RPMI8226 (cell line): ENCODE results near the gene CAV1.

ENCODE experiments used
- DNase-seq: peaks from one replicate; pipeline ENCODE4 v3.0.0-alpha.2; 2015

The CAV1 gene

DNA sequence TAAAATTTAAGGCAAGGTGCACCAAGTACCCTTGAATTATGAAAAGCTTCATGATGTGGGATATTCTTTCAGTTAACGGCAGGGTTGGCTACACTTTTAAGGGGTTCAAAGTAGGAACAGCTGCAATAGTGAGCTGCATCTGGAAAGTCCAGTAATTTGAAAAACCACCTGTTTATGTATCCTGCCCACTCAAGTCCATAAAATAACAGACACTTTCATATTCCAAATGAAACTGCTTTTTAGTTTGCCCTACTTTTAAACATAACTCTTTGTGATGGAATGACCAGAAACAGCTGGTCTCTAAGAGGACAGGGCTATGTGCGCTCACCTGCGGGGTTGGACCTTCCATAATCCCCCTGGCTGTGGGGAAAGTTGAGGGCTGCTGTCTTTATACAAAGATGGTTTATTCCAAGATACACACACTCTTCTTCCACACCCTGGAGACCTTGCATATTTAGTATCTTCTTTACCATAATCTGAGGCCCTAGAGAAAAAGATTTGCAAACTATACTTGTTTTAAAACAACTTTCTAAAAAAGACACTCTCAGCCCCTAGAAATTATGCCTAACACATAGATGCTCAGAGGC is 7.4 kb downstream of the CAV1 start:
- no peak for DNase-seq

DNA sequence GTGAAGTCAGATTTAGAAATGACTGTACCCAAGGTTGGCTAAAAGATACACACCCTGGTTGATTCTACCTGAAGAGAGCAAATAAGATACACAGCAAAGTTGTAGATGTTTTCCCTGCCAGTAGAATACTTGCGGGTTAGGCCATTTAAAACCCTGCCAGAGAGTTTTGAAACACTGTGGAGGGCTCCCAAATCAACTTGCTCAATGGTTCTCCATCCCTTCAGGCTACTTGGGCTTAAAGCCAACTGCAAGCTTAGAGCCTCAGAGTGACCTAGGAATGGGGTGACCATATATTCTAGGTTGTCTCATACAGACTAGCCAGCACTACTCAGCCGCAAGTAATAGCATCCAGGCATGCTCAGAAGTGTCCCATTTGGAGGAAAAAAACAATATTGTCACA is 10.0 kb downstream of the CAV1 start:
- no peak for DNase-seq

DNA sequence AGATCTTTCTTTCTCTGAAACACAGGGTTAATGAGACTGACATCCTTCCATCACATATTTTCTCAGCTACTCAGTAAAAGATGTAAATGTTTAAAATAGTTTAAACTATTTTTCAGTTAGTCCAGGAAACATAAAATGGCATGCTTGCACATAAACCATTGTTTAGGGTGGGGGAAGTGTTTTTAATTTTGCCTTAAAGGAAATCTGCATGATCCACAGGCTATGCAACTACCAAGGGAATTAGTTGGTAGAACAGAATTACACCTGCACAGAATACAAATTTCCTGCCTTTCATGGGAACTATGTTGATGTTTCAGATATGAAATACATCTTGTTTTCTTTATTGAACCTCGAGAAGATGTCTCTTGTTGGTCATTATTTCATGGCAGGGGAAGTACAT is 10.6 kb downstream of the CAV1 start:
- DNase-seq: no peak

DNA sequence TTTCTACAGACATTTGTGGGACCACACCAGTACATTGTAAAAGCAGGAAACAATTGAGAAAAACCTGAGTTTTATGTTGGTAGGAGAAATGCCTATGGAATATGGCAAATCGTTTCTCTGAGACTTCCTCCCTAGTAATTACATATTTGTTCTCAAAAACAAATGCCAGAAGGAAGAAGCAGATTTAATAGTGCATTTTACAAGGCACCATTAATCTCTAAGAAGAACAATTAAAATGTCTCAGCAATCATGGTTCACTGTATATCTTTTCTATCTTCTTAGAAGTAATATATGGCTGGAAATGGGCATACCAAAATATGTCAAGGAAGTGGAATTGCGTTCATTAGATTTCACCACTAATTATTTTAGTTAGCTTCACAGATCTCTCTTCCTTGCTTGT is 13.3 kb downstream of the CAV1 start:
- no peak for DNase-seq

DNA sequence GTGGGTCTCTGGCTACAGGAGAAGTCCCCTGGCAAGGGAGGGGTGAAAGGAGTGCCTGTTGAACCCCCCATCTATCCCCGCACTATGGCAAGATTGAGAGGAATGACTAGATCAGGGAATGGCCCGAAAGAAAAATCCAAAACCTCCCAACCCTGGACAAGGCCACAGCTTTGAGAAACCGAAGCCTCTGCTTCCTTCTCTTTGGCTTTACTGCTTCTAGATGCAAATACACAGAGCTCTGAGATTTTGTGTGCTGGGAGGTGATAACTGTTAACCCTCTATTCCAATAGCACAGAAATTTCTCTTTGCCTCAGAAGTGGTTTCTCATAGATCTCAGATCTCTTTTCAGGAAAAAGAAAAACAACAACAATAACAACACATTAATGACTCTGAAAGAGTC is 15.0 kb downstream of the CAV1 start:
- DNase-seq: no peak

DNA sequence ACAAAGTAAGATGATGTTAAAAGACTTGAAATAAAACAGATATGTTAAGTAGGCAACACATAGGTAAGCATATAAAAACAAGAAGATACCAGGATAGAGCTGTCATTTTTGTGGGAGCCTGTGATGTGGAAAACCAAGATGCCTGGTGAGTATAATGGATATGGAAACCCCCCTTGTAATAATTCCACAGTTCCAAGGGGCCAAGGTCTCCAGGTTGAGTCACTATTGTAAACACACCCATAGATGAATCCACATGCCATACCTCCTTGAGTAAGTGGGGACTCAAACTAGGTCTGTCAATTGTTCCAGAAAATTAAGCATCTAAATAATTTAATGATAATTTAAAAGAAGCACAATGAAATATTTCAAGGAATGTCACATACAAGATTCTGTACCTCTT is 15.9 kb downstream of the CAV1 start:
- no peak for DNase-seq

DNA sequence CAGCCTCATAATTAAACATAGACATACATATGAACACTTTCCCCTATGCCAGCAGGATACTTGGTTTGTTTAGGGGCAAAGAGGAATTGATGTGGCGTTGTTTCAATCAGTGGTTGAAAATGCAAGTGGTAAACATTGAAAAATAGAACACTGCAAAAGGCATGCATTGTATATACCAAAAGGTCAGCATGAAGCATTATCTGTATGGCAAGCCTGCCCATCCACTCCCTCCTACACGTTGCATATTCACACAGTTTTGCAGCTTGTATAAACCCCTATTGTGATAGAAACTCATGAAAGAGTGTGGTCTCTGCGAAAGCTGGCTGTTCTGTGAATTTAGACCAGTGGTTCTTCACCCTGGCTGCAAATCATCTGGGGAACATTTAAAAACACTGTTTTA is 17.1 kb downstream of the CAV1 start:
- DNase-seq: no peak

DNA sequence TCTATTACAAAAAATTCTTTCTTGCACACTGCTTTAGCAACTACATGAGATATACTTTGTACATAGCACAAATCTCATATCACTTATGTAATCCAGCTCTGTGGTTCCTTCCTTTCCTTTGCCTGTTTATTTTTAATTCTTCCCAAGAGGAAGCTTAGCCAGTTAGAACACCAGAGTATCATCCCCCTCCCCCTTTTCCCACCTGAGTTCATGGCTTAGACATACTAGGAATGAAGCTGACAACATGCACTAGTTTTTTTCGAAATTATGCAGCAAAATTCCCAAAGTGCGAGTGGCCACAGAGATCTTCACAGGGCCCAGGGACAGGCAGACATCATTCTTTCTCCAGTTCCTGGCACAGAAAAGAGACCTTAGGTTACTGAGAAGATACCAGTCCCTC is 17.8 kb downstream of the CAV1 start:
- DNase-seq: no peak

DNA sequence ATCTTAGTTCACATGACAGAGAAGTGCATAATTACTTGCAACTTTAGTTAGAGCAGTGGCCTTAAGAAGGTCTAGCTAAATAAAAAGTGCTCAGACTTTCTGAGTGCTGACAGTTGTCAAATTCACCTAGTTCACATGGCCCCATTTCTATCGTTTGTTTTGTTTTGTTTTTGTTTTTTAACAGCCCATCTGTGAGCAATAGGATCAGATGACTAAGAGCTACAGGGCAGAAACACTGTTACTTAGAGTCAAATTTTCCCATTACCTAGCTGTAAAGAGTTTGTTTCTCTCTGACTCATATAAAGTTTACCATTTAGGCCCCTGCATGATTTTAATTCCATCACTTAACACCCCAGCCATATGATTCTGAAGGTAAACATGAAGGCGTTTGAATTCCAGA is 18.8 kb downstream of the CAV1 start:
- no peak for DNase-seq

DNA sequence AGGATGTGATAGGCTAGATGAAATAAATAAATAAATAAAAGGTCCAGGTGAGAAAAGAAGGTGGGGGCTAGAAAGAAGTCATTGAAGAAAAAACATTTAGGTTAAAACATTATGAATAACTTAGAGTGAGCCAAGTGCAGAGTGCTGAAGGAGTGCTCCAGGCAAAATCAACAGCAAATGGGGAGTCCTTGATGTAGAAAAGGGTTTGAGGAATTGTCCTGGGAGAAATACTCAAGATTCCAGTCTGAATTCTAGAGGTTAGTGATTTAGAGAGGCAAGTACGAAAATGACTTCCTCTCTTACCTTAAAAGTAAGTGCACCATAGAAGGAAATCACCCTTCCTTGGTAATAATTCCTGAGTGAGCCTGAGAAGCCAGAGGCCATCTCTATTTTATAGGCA is 19.7 kb downstream of the CAV1 start:
- no peak for DNase-seq

DNA sequence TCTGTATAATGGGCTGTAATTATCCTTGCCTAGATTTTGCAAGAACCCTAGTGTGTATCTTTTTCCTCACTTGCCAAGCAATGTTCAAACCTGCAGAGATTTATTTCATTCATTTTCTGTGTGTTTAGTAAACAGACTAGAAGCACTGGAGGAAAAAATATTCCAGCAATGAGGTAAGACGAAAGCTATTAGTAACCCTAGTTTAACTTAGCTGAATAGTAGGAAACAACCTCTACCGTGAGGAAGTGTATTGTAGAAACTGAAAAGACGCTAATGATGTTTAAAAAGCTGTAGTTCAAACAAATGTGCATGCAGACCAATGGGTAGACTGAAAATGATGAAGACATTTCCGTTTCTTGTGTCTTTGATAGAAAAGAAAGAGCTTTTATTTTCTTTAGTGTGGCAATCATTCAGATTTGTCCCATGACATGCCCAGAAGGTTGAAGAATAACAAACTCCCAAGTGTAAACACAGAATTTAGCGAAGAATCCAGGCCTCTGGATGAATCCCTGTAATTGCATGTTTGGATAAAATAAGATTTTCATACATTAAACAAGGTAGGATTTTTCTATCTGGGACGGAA is 20.7 kb downstream of the CAV1 start:
- DNase-seq: no peak

DNA sequence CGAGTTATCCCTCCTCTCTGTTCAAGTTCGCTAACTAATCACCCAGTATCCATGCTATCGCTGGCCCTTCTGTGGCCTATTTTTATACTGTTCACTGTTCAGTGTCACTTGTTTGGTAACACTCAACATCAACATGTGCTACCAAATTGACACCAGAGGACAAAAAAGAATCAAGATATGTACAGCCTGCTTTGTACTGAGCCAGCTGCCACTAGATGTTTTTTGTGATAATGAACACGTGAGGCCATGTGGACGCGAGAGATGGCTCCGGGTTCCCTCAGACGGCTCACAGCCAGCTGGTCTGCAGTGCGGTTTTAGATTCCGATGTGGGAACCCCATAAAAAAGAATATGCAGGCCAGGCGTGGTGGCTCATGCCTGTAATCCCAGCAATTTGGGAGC is 21.2 kb downstream of the CAV1 start:
- DNase-seq: no peak

DNA sequence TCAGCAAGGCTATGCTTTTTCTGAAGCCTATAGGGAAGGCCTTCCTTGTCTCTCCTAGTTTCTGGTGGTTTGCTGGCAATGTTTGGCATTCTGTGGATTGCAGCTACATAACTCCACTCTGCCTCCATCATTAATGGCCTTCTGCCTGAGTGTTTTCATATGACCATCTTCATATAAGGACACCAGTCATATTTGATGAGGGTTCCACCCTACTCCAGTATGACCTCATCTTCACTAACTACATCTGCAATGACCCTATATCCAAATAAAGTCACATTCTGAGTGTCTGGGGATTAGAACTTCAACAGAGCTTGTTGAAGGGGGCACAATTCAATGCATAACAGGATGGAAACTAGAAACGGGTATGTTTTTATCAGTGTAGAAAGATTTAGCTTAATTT is 22.1 kb downstream of the CAV1 start:
- no peak for DNase-seq

DNA sequence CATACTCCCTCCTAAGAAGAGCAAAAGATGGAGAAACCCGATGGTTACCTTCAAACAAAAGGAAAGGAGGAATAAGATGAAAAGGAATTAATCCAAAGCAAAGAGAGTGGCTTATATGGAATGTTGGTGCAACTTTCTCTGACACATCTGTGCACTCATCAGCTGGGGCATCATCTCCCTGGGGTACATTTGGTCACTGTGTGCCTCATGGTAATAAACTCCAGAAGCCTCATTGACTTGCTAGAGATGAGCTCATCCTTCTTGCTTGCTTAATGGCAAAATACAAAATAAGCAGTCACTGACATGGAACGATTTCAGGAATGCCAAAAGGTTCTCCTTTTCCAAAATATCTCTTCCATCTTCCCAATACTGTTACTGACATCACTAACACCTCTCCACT is 22.5 kb downstream of the CAV1 start:
- no peak for DNase-seq

DNA sequence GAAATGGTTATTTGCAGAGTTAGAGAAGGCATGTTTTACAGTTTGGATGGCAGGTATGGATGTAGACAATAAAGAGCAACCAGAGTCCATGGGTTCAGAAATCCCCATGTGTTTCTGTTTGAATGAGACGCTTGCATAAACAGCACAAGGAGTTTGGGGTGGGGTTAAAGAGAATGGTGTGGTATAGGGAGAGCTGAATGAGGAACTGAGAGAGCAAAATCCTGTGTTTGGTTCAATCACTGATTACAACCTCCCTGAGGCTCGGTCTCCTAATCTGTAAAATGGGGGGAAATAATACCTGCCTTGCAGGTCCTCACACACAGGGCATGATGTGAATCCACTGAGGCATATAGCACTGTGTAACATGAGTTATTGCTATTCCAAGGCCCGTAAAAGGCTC is 23.7 kb downstream of the CAV1 start:
- peak; percentile 65 for DNase-seq

DNA sequence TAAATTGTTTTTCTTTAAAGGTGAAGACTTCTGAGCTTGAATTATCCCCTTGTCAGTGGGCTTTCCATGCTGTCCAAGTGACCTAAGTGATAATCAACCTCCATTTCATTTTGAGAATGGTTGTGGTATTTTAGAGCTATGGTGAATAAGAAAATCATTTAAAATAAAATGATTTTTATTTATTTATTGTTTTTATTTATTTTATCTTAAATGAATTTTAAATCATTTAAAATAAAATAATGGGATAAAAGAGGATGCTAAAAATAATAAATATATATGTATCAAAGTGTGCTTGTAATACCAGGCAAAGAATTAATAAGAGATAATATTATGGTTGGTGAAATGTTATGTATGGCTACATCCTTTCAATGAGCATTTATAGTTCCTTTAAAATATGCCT is 24.5 kb downstream of the CAV1 start:
- no peak for DNase-seq

DNA sequence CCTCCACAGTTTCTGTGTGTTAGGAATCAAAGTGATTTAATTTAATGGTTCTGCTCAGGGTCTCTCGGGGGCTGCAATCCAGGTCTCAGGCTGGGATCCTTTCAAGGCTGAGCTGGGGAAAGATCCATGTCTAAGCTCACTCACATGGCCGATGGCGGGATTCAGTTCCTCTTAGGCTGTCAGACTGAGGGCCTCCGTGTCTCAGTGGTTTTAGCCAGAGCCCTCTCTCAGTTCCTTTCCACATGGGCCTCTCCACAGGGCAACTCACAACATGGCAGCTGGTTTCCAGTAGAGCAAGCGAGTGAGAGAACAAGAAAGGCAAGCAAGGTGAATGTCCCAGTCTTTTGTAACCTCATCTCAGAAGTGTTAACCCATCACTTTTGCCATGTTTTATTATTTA is 26.9 kb downstream of the CAV1 start:
- no peak for DNase-seq

DNA sequence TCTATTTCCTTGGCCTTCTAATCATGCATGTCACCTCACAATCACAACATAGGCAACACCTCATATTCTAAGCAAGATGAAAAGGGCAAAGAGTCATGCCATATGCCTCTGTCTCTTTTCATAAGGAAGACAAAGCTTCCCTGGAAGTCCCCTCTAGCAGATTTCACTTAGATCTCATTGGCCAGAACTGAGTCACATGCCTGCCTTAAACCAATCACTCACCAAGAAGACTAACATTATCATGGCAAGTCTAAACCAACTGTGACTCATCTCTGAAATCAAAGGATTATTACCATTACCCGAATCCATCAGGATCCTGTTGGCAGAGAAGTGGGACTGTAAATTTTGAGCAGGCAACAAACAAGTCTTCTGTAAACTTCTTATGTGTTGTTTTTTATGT is 27.8 kb downstream of the CAV1 start:
- no peak for DNase-seq

DNA sequence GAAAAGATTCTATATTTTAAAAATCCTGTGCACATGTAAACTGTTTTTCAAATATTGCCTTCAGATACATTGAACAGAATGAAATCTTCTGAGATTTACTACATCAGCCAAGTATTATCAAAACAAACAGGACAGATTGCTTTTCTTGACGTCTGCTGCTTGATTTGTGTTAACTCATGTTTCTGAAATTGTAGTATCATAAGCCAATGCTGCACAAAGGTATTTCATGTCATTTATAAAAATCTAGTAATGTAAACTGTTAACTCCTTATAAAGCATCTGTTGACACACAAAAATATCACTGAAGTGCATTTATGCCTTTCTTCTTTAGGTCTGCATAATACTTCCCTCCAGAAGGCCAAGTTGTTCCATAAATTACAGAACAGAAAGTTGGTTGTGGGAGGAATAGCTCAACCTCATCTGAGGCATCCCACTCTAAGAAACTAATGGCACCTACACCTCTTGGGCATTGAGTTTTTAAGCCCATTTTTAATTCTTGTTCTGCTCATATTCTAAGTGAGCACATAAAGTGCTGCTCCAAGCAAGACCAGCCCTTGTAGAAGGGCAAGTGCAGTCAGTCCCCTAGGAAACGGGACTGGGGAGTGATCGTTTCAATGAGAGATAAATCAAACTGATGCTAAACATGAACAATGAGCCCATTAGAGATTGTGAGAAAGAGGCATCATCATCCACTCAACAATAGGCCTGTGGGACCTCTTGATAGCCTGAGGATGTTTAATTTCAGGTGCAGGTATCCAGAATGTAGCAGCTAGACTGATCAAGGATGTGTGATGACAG is 28.5 kb downstream of the CAV1 start:
- DNase-seq: no peak

DNA sequence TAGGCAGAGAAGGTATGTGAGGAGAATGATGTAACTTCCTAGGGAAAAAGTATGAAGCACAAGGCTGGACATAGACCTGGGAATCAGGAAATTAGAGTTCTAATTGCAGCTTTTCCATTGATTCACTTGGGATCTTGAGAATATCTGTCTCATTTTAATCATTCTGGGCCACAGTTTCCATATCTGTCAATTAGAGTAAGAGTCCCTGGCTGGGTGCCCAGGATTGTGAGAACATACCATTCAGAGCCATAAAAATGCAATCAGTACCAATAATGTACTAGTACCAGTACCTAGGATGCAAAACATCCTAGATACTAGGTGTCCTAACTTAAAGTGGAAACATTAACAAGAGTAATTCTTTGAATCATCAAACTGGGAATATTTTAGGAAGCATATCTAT is 29.6 kb downstream of the CAV1 start:
- no peak for DNase-seq

DNA sequence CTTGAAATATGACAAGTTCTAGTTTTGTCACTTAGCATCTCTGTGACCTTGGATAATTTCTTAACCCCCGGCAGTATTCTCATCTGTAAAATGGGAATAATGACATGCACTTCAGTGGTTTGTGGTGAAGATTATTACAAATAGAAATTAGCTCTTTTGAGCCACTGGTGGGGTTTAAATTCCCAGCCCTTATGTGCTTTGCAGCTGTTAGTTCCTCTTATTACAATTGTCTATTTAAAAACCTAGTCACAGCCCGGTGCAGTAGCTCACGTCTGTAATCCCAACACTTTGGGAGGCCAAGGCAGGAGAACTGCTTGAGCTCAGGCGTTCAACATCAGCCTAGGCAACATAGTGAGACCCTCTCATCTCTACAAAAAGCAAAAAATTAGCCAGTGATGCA is 30.1 kb downstream of the CAV1 start:
- no peak for DNase-seq

DNA sequence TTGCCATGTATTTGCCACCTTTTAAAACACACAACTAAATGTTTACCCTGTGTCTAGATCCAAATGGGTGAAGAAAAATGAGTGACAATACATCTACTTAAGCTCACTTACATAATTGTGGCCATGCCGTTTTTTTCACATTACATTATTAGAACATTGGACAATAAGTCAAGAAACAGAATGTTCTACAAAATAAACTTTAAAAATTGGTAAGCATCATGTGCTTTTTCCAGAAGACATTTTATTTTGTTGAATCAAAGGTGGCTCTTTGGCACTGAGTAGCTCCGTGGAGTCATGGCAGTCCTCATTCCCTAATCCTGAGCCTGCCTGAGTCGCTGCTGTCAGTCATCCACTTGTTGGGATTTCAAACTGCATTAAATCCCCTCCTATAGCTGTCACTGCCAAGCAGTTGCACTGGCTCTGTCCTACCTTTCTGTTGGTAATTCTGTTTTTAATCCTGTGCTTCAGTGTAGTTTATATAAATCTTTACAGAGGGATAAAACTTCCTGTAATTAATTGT is 32.3 kb downstream of the CAV1 start:
- no peak for DNase-seq

DNA sequence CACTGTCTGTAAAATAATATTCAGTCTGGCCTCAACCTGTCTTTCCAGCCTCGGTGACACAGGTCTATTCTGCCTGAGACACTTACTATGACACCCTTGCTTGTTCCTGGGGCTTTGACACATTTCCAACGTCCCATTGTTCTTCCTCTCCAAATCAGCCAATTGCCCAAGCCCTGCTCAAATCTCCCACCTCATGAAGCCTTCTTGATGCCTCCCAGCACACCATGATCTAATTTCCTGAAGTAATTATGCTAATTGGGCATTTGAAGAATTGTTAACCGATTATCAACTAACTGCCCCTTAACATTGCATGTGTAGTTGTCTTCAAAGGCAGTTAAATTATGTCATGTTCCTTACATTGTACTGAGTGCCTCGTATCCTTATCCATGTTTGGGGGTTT is 33.1 kb downstream of the CAV1 start:
- DNase-seq: no peak
